ENCODE data around the gene TAF5L. TPM values are rescaled to one million over a fixed set of nuclear protein-coding genes. Genes with fewer than 3 reads are reported as not detected.

The TAF5L gene
- polyA plus RNA-seq, 2 of the 4 experiments (the other 2 are of a cell fraction) = 17.4 to 25.0 TPM

- no peak for TF ChIP-seq HOXA7 (CRISPR knock-in tag; IDR thresholded peaks at IDR 0.05)
- no peak for TF ChIP-seq RFX5 (IDR thresholded peaks at IDR 0.05)
These were observed 5.2 kb upstream of the TAF5L start (continued) for GRCh38 chr1:229631148-229631547.

DNA sequence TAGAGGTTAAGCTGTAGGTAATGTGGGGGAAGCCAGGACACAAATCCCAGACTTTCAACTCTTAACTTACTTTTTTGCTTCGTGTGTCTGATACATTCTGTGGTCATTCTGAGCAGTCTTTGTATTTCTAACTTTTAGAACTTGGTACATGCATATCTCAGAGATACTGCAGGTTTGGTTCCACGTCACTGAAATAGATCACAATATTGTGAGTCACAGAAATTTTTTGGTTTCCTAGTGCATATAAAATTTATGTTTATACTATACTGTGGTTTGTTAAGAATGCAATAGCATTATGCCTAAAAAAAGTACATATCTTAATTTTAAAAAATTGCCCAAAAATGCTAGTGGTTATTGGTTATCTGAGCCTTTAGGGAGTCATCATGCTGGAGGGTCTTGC is 3.3 kb upstream of the TAF5L start:
- no peak overlapping the region for H3K27ac ChIP-seq
- H3K4me1 ChIP-seq = peaks cover 12% of the 10 kb centered on the region
- WGBS (ENCODE audit: missing lambda C conversion rate) = 91% methylated on average over 2 of the region's 2 CpGs
- TF ChIP-seq POLR2AphosphoS2 (conservative IDR thresholded peaks at IDR 0.05; ENCODE audit: low read length) (no peak), KDM1A (IDR thresholded peaks at IDR 0.05; ENCODE audit: low read depth) (no peak), HOXB5 (CRISPR knock-in tag; IDR thresholded peaks at IDR 0.05) (no peak), JUN (IDR thresholded peaks at IDR 0.05) (no peak), CBX8 (IDR thresholded peaks at IDR 0.05) (no peak), HOXB13 (CRISPR knock-in tag; IDR thresholded peaks at IDR 0.05; ENCODE audit: low read depth) (no peak), BCL3 (IDR thresholded peaks at IDR 0.05) (no peak), PHF8 (IDR thresholded peaks at IDR 0.05; ENCODE audit: borderline replicate concordance, low read depth) (no peak)
- H3K9me3 ChIP-seq = no peaks in the 10 kb centered on the region
- DNase-seq (ENCODE audit: low read depth in 1 of 2, low spot score in 1 of 2) = no peak
- H3K4me3 ChIP-seq = no peak overlapping the region
- CTCF ChIA-PET = no interaction called here
- POLR2A ChIA-PET = no interaction called here
- ATAC-seq = no peak
- FAIRE-seq = no peak
- H3K4me2 ChIP-seq = no peak overlapping the region

DNA sequence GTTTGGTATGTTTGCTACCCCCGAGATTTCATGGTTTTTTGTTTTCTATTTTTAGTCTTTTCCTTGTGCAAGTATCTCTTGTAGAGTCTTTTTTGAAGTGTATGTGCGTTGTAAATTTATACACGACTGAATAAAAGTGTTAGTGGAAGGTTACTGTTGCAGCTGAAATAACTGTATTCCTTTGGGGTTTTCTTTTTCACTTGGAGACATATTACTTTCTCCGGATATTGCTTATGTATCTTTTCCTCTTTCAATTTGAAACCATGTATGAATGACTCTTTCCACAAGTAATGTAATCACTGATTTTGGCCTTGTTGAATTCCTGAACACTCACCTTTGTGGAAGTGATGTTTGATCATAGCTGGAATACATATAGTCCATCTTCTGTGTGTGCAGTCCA is 1.1 kb upstream of the TAF5L start:
- 2% methylated on average over 4 of the region's 4 CpGs for WGBS (ENCODE audit: missing lambda C conversion rate)
- ChIA-PET POLR2A (interaction anchor here (1.8 kb wide), 1 partner anchor 68 kb away, joined by 11 read pairs; the partner anchor contains the start of gene ABCB10), CTCF (interaction anchor here (0.9 to 1.4 kb wide), 2 partner anchors 12 to 21 kb away, joined by 3 read pairs; no protein-coding TSS in a partner anchor)
- Histone ChIP-seq H3K4me3 (peak overlapping the region; percentile 73), H3K4me2 (peak overlapping the region; percentile 97), H3K27ac (peak overlapping the region; percentile 93 to 98), H3K4me1 (peaks cover 19% of the 10 kb centered on the region), H3K9me3 (no peaks in the 10 kb centered on the region)
- no peak for DNase-seq (ENCODE audit: low read depth in 1 of 2, low spot score in 1 of 2)
- ATAC-seq = no peak
- no peak for FAIRE-seq
- TF ChIP-seq MAX (IDR thresholded peaks at IDR 0.05) (no peak), POLR2A (IDR thresholded peaks at IDR 0.05; ENCODE audit: low read length) (no peak), TFCP2L1 (CRISPR knock-in tag; IDR thresholded peaks at IDR 0.05) (no peak), EHF (CRISPR knock-in tag; IDR thresholded peaks at IDR 0.05) (no peak), ZC3H11A (IDR thresholded peaks at IDR 0.05) (no peak), HMGXB4 (CRISPR knock-in tag; IDR thresholded peaks at IDR 0.05; ENCODE audit: borderline replicate concordance) (no peak), HOXB13 (CRISPR knock-in tag; IDR thresholded peaks at IDR 0.05; ENCODE audit: low read depth) (no peak), RNF2 (IDR thresholded peaks at IDR 0.05; ENCODE audit: borderline replicate concordance, low read depth) (no peak), GATA3 (IDR thresholded peaks at IDR 0.05; ENCODE audit: borderline replicate concordance) (no peak), NFE2L2 (conservative IDR thresholded peaks at IDR 0.05; ENCODE audit: low read length) (no peak), EP300 (IDR thresholded peaks at IDR 0.05) (no peak), HES2 (IDR thresholded peaks at IDR 0.05) (no peak), JUNB (IDR thresholded peaks at IDR 0.05) (no peak), HOXB5 (CRISPR knock-in tag; IDR thresholded peaks at IDR 0.05) (no peak), CBX8 (IDR thresholded peaks at IDR 0.05) (no peak), MAZ (IDR thresholded peaks at IDR 0.05; ENCODE audit: borderline replicate concordance, low read depth, low read length) (no peak), HDAC2 (IDR thresholded peaks at IDR 0.05) (no peak), HOXA7 (CRISPR knock-in tag; IDR thresholded peaks at IDR 0.05) (no peak)
- TF ChIP-seq, protein P1, sequence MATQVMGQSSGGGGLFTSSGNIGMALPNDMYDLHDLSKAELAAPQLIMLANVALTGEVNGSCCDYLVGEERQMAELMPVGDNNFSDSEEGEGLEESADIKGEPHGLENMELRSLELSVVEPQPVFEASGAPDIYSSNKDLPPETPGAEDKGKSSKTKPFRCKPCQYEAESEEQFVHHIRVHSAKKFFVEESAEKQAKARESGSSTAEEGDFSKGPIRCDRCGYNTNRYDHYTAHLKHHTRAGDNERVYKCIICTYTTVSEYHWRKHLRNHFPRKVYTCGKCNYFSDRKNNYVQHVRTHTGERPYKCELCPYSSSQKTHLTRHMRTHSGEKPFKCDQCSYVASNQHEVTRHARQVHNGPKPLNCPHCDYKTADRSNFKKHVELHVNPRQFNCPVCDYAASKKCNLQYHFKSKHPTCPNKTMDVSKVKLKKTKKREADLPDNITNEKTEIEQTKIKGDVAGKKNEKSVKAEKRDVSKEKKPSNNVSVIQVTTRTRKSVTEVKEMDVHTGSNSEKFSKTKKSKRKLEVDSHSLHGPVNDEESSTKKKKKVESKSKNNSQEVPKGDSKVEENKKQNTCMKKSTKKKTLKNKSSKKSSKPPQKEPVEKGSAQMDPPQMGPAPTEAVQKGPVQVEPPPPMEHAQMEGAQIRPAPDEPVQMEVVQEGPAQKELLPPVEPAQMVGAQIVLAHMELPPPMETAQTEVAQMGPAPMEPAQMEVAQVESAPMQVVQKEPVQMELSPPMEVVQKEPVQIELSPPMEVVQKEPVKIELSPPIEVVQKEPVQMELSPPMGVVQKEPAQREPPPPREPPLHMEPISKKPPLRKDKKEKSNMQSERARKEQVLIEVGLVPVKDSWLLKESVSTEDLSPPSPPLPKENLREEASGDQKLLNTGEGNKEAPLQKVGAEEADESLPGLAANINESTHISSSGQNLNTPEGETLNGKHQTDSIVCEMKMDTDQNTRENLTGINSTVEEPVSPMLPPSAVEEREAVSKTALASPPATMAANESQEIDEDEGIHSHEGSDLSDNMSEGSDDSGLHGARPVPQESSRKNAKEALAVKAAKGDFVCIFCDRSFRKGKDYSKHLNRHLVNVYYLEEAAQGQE (IDR thresholded peaks at IDR 0.05) = no peak

Measured in A549 (cell line).